GM23338 (cell line): ENCODE measurements around the gene PTPRN2.

Experiments
- CTCF ChIP-seq, 2 experiments: fragments of 200-600 bp in 1 of 2; sonication (generic) in 1 of 2; conservative IDR thresholded peaks; 2 replicates each; pipeline versions ENCODE4 v1.5.1 to v1.6.1; 2016 to 2017; ENCODE audit warnings: antibody characterized with exemption in 2 of 2, low read depth in 2 of 2, mild to moderate bottlenecking in 2 of 2, moderate library complexity in 1 of 2
- EZH2phosphoT487 ChIP-seq: fragments of 200-600 bp; sonication (generic); IDR thresholded peaks from one replicate; pipeline ENCODE4 v1.8.1; 2018; ENCODE audit warnings: antibody characterized with exemption; ENCODE audit not compliant: unreplicated experiment
- JUNB ChIP-seq: IDR thresholded peaks from one replicate; pipeline ENCODE4 v1.6.1; 2016; ENCODE audit warnings: antibody characterized with exemption; ENCODE audit not compliant: unreplicated experiment

DNA sequence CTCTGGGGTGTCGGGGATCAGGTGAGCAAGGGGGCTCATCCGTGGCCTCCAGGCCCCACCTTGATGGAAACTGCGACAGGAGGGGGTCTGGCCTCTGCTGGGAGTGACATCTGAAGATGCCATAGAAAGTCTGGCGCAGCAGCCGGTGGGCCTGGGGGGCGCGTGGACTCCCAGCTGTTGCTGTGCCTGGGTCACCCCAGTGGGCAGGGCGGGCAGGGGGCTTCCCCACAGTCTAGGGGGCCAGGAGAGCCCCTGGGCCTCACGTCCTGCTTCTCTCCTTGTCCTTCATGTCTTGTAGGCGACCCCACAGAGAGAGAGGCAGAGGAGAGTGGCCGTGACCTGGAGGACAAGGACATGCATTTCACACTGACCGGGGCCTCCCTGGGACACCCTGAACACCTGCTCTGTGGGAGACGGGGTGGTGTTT, 800.3 kb downstream of the PTPRN2 start:
- TF ChIP-seq CTCF (conservative IDR thresholded peaks at IDR 0.05; ENCODE audit: low read depth in 2 of 2) (no peak), JUNB (no peak), EZH2phosphoT487 (no peak)
